Neural progenitor cell (in vitro differentiated cells): ENCODE results near the gene CHMP2A.

Source experiments
- CTCF ChIP-seq: fragments of 200-600 bp; sonication (generic); IDR thresholded peaks from 2 replicates; pipeline ENCODE4 v1.5.1; 2017; ENCODE audit warnings: antibody characterized with exemption, mild to moderate bottlenecking
- EZH2 ChIP-seq: fragments of 200-600 bp; sonication (generic); IDR thresholded peaks from 2 replicates; pipeline ENCODE4 v1.6.1; 2017; ENCODE audit warnings: antibody characterized with exemption, mild to moderate bottlenecking, moderate library complexity

DNA sequence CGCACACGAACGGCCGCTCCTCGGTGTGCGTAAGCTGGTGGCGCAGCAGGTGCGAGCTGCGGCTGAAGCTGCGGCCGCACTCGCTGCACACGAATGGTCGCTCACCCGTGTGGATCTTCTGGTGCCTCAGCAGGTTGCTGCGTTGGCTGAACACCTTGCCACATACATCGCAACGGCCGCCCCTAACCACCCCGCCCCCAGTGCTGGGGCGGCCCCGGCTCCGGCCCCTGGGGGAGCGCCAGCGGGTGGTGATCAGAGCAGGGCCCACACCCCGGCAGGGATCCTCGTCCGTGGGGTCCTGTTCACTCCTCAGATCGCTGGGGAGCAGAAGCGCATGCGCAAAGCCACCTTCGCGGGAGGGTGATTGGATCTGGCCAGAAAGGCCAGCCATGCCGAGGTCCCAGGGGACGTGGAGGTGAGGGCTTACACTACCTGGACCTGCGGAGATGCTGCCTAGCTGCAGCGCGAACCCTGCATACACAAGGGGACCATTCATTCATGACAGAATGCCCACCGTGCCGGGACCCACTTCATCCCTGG is 8.2 kb upstream of the CHMP2A start:
- no peak for TF ChIP-seq CTCF
- TF ChIP-seq EZH2: no peak
